AG04450 (cell line): Measurements from ENCODE around the gene MAGEA8. TPM values are rescaled to one million over a fixed set of nuclear protein-coding genes. Genes with fewer than 3 reads are reported as not detected.

Experiments used
- CTCF ChIA-PET: fragments of 300-600, 350-600 bp; formaldehyde crosslinking; extraction: SDS; loops from one replicate; lab custom pipeline; 2022; ENCODE audit warnings: antibody characterized with exemption, inconsistent platforms; lab: Charles Lee
- POLR2A ChIA-PET: fragments of 350-600 bp; formaldehyde crosslinking; extraction: SDS; loops from one replicate; lab custom pipeline; 2021; ENCODE audit warnings: antibody characterized with exemption, inconsistent platforms; lab: Yijun Ruan, JAX
- DNase-seq: peaks from one replicate; pipeline ENCODE4 v3.0.0-alpha.2; 2011; ENCODE audit warnings: low read depth, low spot score
- H3K27ac ChIP-seq: one replicate; pipeline ENCODE4 v1.5.1; 2012; ENCODE audit warnings: low read depth, low read length, control low read depth
- H3K27me3 ChIP-seq: one replicate; pipeline ENCODE4 v1.6.0; 2012; ENCODE audit warnings: low read length; ENCODE audit not compliant: control insufficient read depth, insufficient read depth
- H3K4me3 ChIP-seq: 2 replicates; pipeline ENCODE4 v1.5.1; 2011; ENCODE audit warnings: mild to moderate bottlenecking, low read depth, low read length, control low read depth
- H3K9me3 ChIP-seq: 2 replicates; pipeline ENCODE4 v1.5.1; 2012; ENCODE audit warnings: low read length; ENCODE audit not compliant: control insufficient read depth, insufficient read depth
- CTCF ChIP-seq: IDR thresholded peaks from 2 replicates; pipeline ENCODE4 v1.5.1; 2011; ENCODE audit warnings: low read depth, low read length, control low read depth, inconsistent platforms
- polyA plus RNA-seq: library from polyadenylated mRNA; depleted of rRNA; stranded (reverse); fragments of >200 nt; gene quantifications from 2 replicates; pipeline ENCODE4 v1.2.3, GENCODE V29; 2011

Gene MAGEA8
- polyA plus RNA-seq, 1 experiment, result not detected

GRCh38 chrX:149851864-149852263, 29.1 kb upstream of the MAGEA8 start:
- POLR2A ChIA-PET, result no interaction called here

GRCh38 chrX:149853925-149854324, 27.1 kb upstream of the MAGEA8 start:
- CTCF ChIA-PET, result no interaction called here

More at GRCh38 chrX:149851864-149852263, 29.1 kb upstream of the MAGEA8 start:
- Histone ChIP-seq H3K9me3 (no peaks in the 10 kb centered on the region), H3K4me3 (no peak overlapping the region), H3K27ac (no peak overlapping the region), H3K27me3 (no peaks in the 10 kb centered on the region)
- CTCF ChIA-PET, result no interaction called here
- no peak for DNase-seq
- TF ChIP-seq CTCF, result no peak

GRCh38 chrX:149858592-149858991, 22.4 kb upstream of the MAGEA8 start:
- ChIA-PET POLR2A (no interaction called here), CTCF (no interaction called here)
- DNase-seq, result no peak
- Histone ChIP-seq H3K4me3 (no peak overlapping the region), H3K27ac (no peak overlapping the region), H3K9me3 (no peaks in the 10 kb centered on the region), H3K27me3 (no peaks in the 10 kb centered on the region)
- no peak for TF ChIP-seq CTCF

More at GRCh38 chrX:149853925-149854324, 27.1 kb upstream of the MAGEA8 start:
- POLR2A ChIA-PET, result no interaction called here
- H3K4me3 ChIP-seq, result no peak overlapping the region
- no peak for DNase-seq
- no peak overlapping the region for H3K27ac ChIP-seq
- H3K27me3 ChIP-seq, result no peaks in the 10 kb centered on the region
- no peak for TF ChIP-seq CTCF
- H3K9me3 ChIP-seq, result no peaks in the 10 kb centered on the region

- DNase-seq, result no peak
- POLR2A ChIA-PET, result no interaction called here
- CTCF ChIA-PET, result no interaction called here
- Histone ChIP-seq H3K4me3 (no peak overlapping the region), H3K27me3 (no peaks in the 10 kb centered on the region), H3K9me3 (no peaks in the 10 kb centered on the region), H3K27ac (no peak overlapping the region)
- no peak for TF ChIP-seq CTCF
Measured at GRCh38 chrX:149860445-149860844, 20.5 kb upstream of the MAGEA8 start.

DNA sequence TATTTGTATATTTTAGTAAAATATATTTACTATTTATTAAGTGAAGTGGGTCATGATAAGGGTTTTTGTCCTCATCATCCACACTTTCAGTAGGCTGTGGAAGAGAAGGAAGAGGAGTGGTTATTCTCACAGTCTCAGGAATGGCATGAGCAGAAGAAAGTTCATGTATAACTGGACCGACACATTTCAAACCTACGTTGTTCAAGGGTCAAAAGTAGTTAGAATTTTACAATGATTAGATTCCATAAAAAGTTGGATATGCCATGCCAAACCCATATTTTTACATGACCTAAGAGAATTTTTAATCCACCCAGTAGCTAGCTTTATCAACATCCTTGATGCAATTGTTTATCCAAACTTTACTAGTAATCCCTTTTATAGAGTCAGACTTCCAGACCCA, 15.6 kb upstream of the MAGEA8 start:
- no peaks in the 10 kb centered on the region for H3K27me3 ChIP-seq
- DNase-seq, result no peak
- no peak for TF ChIP-seq CTCF
- H3K9me3 ChIP-seq, result no peaks in the 10 kb centered on the region
- no peak overlapping the region for H3K27ac ChIP-seq
- H3K4me3 ChIP-seq, result no peak overlapping the region
- CTCF ChIA-PET, result no interaction called here
- POLR2A ChIA-PET, result no interaction called here
